H9 (cell line): Measurements from ENCODE around the gene PYROXD2. TPM values are rescaled to one million over a fixed set of nuclear protein-coding genes. Genes with fewer than 3 reads are reported as not detected.

Experiments used
- DNase-seq: peaks from one replicate; pipeline ENCODE4 v3.0.0-alpha.2; 2017
- H2AFZ ChIP-seq: one replicate; pipeline ENCODE4 v1.6.1; 2013; ENCODE audit warnings: mild to moderate bottlenecking, low read length, control low read depth, moderate library complexity
- H2AK5ac ChIP-seq: 2 replicates; pipeline ENCODE4 v1.6.1; 2013; ENCODE audit warnings: low read length, control low read depth, mixed read lengths; ENCODE audit not compliant: insufficient read length
- H2BK120ac ChIP-seq: one replicate; pipeline ENCODE4 v1.6.1; 2013; ENCODE audit warnings: low read depth, mild to moderate bottlenecking, low read length, control low read depth, inconsistent platforms; ENCODE audit not compliant: poor library complexity, severe bottlenecking
- H2BK12ac ChIP-seq: 2 replicates; pipeline ENCODE4 v1.6.1; 2013; ENCODE audit warnings: low read length, control low read depth, mixed read lengths, low read depth; ENCODE audit not compliant: insufficient read length
- H2BK15ac ChIP-seq: 2 replicates; pipeline ENCODE4 v1.6.1; 2013; ENCODE audit warnings: low read depth, low read length, control low read depth
- H2BK20ac ChIP-seq: one replicate; pipeline ENCODE4 v1.6.1; 2013; ENCODE audit warnings: low read depth, mild to moderate bottlenecking, low read length, control low read depth, inconsistent platforms; ENCODE audit not compliant: poor library complexity, severe bottlenecking
- H2BK5ac ChIP-seq: 2 replicates; pipeline ENCODE4 v1.6.1; 2013; ENCODE audit warnings: low read length, control low read depth, mixed read lengths; ENCODE audit not compliant: insufficient read length
- H3K14ac ChIP-seq: 2 replicates; pipeline ENCODE4 v1.6.1; 2013; ENCODE audit warnings: low read length, control low read depth; ENCODE audit not compliant: insufficient read depth
- H3K18ac ChIP-seq: 2 replicates; pipeline ENCODE4 v1.6.1; 2013; ENCODE audit warnings: low read depth, mild to moderate bottlenecking, mixed read lengths, low read length, control low read depth; ENCODE audit not compliant: insufficient read length
- H3K23ac ChIP-seq: 2 replicates; pipeline ENCODE4 v1.6.1; 2013; ENCODE audit warnings: low read length, control low read depth, mixed read lengths, low read depth; ENCODE audit not compliant: insufficient read length
- H3K23me2 ChIP-seq: 2 replicates; pipeline ENCODE4 v1.6.1; 2013; ENCODE audit warnings: low read depth, mild to moderate bottlenecking, mixed read lengths, low read length, control low read depth; ENCODE audit not compliant: insufficient read length, poor library complexity, severe bottlenecking
- H3K27ac ChIP-seq: 2 replicates; pipeline ENCODE4 v1.5.1; 2013; ENCODE audit warnings: low read length, control low read depth, mixed read lengths, low read depth; ENCODE audit not compliant: insufficient read length
- H3K27me3 ChIP-seq: 2 replicates; pipeline ENCODE4 v1.6.1; 2013; ENCODE audit warnings: low read length, control low read depth, inconsistent platforms; ENCODE audit not compliant: insufficient read depth
- H3K4ac ChIP-seq: 2 replicates; pipeline ENCODE4 v1.6.1; 2013; ENCODE audit warnings: low read depth, mild to moderate bottlenecking, control low read depth, inconsistent platforms, low read length, moderate library complexity
- H3K4me1 ChIP-seq: 2 replicates; pipeline ENCODE4 v1.6.1; 2013; ENCODE audit warnings: low read length, control low read depth, inconsistent platforms; ENCODE audit not compliant: insufficient read depth
- H3K4me2 ChIP-seq: 2 replicates; pipeline ENCODE4 v1.6.1; 2013; ENCODE audit warnings: low read length, control low read depth, mixed read lengths; ENCODE audit not compliant: insufficient read length, insufficient read depth
- H3K56ac ChIP-seq: 2 replicates; pipeline ENCODE4 v1.6.1; 2013; ENCODE audit warnings: low read depth, mild to moderate bottlenecking, mixed read lengths, low read length, control low read depth; ENCODE audit not compliant: insufficient read length
- H3K79me1 ChIP-seq: 2 replicates; pipeline ENCODE4 v1.6.1; 2013; ENCODE audit warnings: low read depth, mild to moderate bottlenecking, moderate library complexity, low read length, control low read depth, inconsistent platforms; ENCODE audit not compliant: insufficient read depth, poor library complexity, severe bottlenecking
- H3K79me2 ChIP-seq: 2 replicates; pipeline ENCODE4 v1.6.1; 2013; ENCODE audit warnings: low read length, control low read depth, inconsistent platforms; ENCODE audit not compliant: insufficient read depth
- H3K9ac ChIP-seq: 2 replicates; pipeline ENCODE4 v1.6.1; 2013; ENCODE audit warnings: low read length, control low read depth, mixed read lengths; ENCODE audit not compliant: insufficient read length; ENCODE audit errors: extremely low read depth
- H3K9me3 ChIP-seq: one replicate; pipeline ENCODE4 v1.6.1; 2013; ENCODE audit warnings: low read depth, low read length, inconsistent platforms; ENCODE audit not compliant: control insufficient read depth
- H3T11ph ChIP-seq: one replicate; pipeline ENCODE4 v1.6.1; 2013; ENCODE audit warnings: mild to moderate bottlenecking, low read length, control low read depth, inconsistent platforms
- H4K20me1 ChIP-seq: one replicate; pipeline ENCODE4 v1.6.1; 2013; ENCODE audit not compliant: control insufficient read depth, insufficient read length, insufficient read depth
- H4K5ac ChIP-seq: 2 replicates; pipeline ENCODE4 v1.6.1; 2013; ENCODE audit warnings: low read depth, mild to moderate bottlenecking, mixed read lengths, low read length, control low read depth; ENCODE audit not compliant: insufficient read length
- H4K8ac ChIP-seq: replicated peaks from 2 replicates; pipeline ENCODE4 v1.6.1; 2013; ENCODE audit warnings: low read length, control low read depth, mixed read lengths, low read depth; ENCODE audit not compliant: insufficient read length
- H4K91ac ChIP-seq: 2 replicates; pipeline ENCODE4 v1.6.1; 2013; ENCODE audit warnings: low read depth, mild to moderate bottlenecking, moderate library complexity, mixed read lengths, low read length, control low read depth; ENCODE audit not compliant: insufficient read length
- H3K27ac Mint-ChIP-seq, 3 experiments: 2 replicates in 2 of 3; 3 replicates in 1 of 3; pipeline ENCODE4 v1.8.0; 2020 to 2021; ENCODE audit warnings: mixed read lengths in 3 of 3, mild to moderate bottlenecking in 1 of 3, moderate library complexity in 1 of 3
- H3K27me3 Mint-ChIP-seq: 2 replicates; pipeline ENCODE4 v1.8.0; 2021; ENCODE audit warnings: low read depth, mild to moderate bottlenecking, moderate library complexity, mixed read lengths
- H3K36me3 Mint-ChIP-seq, 3 experiments: 2 replicates in 2 of 3; 3 replicates in 1 of 3; pipeline ENCODE4 v1.8.0; 2020 to 2021; ENCODE audit warnings: low read depth in 3 of 3, mixed read lengths in 3 of 3; ENCODE audit not compliant: insufficient read depth in 1 of 3
- H3K4me1 Mint-ChIP-seq, 2 experiments: 2 replicates each; pipeline ENCODE4 v1.8.0; 2020; ENCODE audit warnings: mixed read lengths in 2 of 2
- H3K4me3 Mint-ChIP-seq, 2 experiments: 2 replicates in 1 of 2; 3 replicates in 1 of 2; pipeline ENCODE4 v1.8.0; 2020 to 2021; ENCODE audit warnings: mild to moderate bottlenecking in 2 of 2, mixed read lengths in 2 of 2, moderate library complexity in 1 of 2
- H3K9me3 Mint-ChIP-seq, 2 experiments: 2 replicates in 1 of 2; 3 replicates in 1 of 2; pipeline ENCODE4 v1.8.0; 2020; ENCODE audit warnings: mild to moderate bottlenecking in 2 of 2, mixed read lengths in 2 of 2, moderate library complexity in 1 of 2
- CTCF ChIP-seq: fragments of 200-600 bp; sonication (generic); conservative IDR thresholded peaks from 3 replicates; pipeline ENCODE4 v1.8.0; 2021; ENCODE audit warnings: antibody characterized with exemption, mild to moderate bottlenecking
- WGBS: extraction: QIAGEN DNeasy Blood & Tissue Kit; methylation state at CpG from one replicate; pipeline ENCODE4 v1.1.7; 2013; ENCODE audit warnings: missing lambda C conversion rate, low lambda C conversion rate, mixed read lengths; ENCODE audit not compliant: insufficient read length; ENCODE audit errors: extremely low coverage; 5-methylcytosine and 5-hydroxymethylcytosine counted together
- total RNA-seq: library from RNA; stranded (reverse); gene quantifications from 2 replicates; pipeline ENCODE4 v1.2.1, GENCODE V29; 2021

PYROXD2 gene
- total RNA-seq, 1 experiment from 2014 or later, result 5.3 TPM

GRCh38 chr10:98453729-98454128 lies 38.7 kb upstream of the PYROXD2 start:
- Histone ChIP-seq H2BK12ac (no peak overlapping the region), H3K23ac (no peak overlapping the region), H4K5ac (no peak overlapping the region), H2BK20ac (no peak overlapping the region), H3K18ac (no peak overlapping the region), H3K4ac (no peak overlapping the region), H3K9me3 (no peaks in the 10 kb centered on the region), H4K91ac (no peak overlapping the region), H3K23me2 (no peaks in the 10 kb centered on the region), H3K4me2 (no peak overlapping the region), H2BK5ac (no peak overlapping the region), H3T11ph (no peak overlapping the region), H3K14ac (no peak overlapping the region), H4K8ac (no peak overlapping the region), H3K79me2 (no peaks in the 10 kb centered on the region), H3K9ac (no peak overlapping the region), H2BK15ac (no peak overlapping the region), H2AK5ac (no peak overlapping the region), H3K56ac (no peak overlapping the region), H3K79me1 (no peaks in the 10 kb centered on the region), H2AFZ (no peak overlapping the region), H3K4me1 (no peaks in the 10 kb centered on the region; the same call in 1 of the 2 replicates), H3K27ac (no peak overlapping the region), H3K27me3 (no peaks in the 10 kb centered on the region), H4K20me1 (no peaks in the 10 kb centered on the region), H2BK120ac (no peak overlapping the region)
- Mint-ChIP-seq H3K4me3 (no peak overlapping the region), H3K9me3 (peaks cover 0 to 2% of the 10 kb centered on the region in 2 experiments; a peak in 1 of 5 replicates), H3K27me3 (peaks cover 6% of the 10 kb centered on the region; the same call in 1 of the 2 replicates), H3K4me1 (peaks cover 43% of the 10 kb centered on the region in 2 experiments), H3K27ac (no peak overlapping the region), H3K36me3 (peaks cover 0 to 2% (median 0%) of the 10 kb centered on the region in 3 experiments; a peak in 1 of 7 replicates)
- no peak for DNase-seq
- WGBS, result no CpG with 5 or more reads among the region's 2 CpGs
- no peak for TF ChIP-seq CTCF
